Stimulated activated CD8-positive, alpha-beta memory T cell treated with anti-CD3 and anti-CD28 coated beads, Interleukin-15, amount 100 ng/mL, for 24 hours (primary cell): ENCODE data around the gene FAM9C.
A peak's percentile ranks its signal among the peaks of the same experiment; 100 is the strongest.
"Not testable (repeated sequence)": the region's sequence is repeated elsewhere in the genome, so short reads cannot be mapped to it uniquely, and the experiment has no call there.

Source experiments
- DNase-seq: peaks from one replicate; pipeline ENCODE4 v3.0.0-alpha.2; 2020; ENCODE audit warnings: low read depth

The FAM9C gene

GRCh38 chrX:13044441-13044840 is at the start of gene FAM9C:
Gene FAM9C, minus strand, starts transcription at chrX:13044620. Its CDS starts 831 bp downstream, at chrX:13043789.
- no peak for DNase-seq

- no peak for DNase-seq
Measured at GRCh38 chrX:13093529-13094140, 49.2 kb upstream of the FAM9C start.

DNA sequence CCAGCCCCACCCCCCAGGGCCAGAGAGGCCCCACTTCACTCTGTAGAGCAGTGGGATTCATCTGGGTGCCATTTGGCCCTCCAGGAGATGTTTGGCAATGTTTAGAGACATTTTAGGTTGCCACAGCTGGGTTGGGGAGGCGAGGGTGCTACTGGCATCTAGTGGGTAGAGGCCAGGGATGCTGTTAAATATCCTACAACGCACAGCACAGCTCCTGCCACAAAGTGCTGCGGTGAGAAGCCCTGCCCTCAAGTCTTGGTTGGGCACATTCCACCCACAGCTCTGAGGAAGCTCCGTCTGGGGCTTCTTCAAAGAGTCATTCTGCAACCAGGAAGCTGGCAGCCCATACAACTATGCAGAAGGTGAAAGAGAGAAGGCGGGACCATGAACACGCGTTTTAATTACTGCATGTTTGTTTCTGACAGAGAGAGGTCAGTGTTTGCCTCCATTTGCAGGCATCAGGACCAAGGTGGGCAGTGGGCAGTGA is 48.1 kb upstream of the FAM9C start:
- peak; percentile 25 for DNase-seq

DNA sequence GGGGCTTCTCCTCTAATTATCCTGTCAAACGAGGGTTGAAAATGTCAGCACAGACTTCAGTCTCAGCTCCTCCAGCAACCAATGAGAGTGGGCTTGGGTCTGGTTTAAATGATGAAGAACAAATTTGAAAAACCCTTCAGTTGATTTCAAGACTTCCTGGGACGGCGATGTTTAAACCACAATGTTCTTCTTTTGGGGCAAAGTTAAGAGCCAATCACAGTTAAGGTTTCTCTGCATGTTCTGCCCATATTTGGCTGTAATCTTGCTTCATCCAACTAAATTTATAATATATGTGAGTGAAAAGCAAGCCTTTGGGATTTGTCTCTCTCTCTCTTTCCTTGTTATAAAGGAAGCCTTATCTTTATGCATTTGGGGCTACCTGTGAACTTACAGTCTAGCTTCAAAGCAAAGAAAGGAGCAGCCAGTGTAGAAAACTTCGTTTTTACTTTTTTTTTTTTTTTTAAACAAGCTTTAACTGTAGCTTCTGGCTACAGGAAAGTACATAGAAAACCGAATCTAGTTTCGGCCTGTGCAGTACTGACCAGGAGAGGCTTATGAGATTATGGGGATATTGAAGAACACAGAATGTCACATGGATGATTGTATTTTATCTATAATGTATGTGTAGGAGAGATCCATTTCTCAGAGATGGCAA is 46.8 kb upstream of the FAM9C start:
- DNase-seq = no peak

GRCh38 chrX:13090339-13091110 is 46.1 kb upstream of the FAM9C start:
- DNase-seq = no peak

DNA sequence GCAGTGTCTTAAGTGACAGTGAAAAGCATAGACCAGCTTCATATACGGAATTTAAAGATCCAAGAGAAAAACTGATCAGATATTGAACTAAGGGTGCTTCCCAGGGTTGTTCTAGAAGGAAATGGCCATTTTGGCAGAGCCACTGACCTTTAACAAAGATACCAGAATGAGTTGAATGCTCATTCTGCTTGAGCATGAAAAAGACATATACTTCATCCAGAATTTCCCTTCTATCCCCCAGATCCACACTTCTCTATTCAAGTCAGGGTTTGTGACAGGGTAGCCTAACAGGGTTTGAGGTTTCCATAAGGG is 45.6 kb upstream of the FAM9C start:
- no peak for DNase-seq

DNA sequence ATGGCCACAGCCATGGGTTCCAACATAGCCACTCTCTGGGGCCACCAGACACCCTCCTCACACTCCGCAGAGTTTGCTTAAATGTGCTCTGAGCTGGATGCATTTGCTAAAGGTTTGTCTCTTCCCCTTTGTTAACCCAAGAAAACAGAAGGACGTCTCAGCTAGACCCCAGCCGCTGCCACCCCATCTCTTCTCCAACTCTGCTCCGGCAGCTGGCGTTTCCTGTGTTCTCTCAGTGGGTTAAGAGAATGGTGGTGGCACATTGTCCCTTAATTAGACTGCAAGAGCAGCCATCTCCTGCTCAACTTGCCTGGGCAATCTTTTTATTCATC is 43.7 kb upstream of the FAM9C start:
- DNase-seq = no peak

- DNase-seq = no peak
Measured at GRCh38 chrX:13087322-13088155, 43.1 kb upstream of the FAM9C start.

GRCh38 chrX:13086793-13087321 is 42.4 kb upstream of the FAM9C start:
- not testable (repeated sequence) for DNase-seq

- no peak for DNase-seq
Measured at GRCh38 chrX:13086076-13086475, 41.7 kb upstream of the FAM9C start.

DNA sequence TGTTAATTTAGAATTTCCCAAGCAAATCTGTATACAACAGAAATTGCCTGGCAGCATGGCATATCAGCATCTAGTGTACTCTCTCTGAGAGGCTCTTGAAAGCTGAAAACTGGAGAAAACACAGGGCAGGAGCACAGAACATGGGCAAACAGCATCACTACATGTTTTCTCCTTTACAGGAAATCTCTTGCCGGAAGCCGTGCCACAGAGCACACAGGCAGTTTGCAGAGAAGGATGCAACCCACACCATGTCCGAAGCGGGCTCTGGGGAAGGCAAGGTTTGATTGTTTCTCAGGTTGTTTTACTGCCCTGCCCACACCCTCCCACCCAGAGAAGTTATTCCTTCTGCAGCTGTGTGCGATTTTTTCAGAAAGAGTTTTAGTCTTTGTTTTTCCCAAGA is 41.1 kb upstream of the FAM9C start:
- no peak for DNase-seq

- no peak for DNase-seq
Measured at GRCh38 chrX:13084611-13085010, 40.2 kb upstream of the FAM9C start.

GRCh38 chrX:13083755-13084326 is 39.4 kb upstream of the FAM9C start:
- DNase-seq = not testable (repeated sequence)

- DNase-seq = no peak
Measured at GRCh38 chrX:13082206-13083065, 38.0 kb upstream of the FAM9C start.

DNA sequence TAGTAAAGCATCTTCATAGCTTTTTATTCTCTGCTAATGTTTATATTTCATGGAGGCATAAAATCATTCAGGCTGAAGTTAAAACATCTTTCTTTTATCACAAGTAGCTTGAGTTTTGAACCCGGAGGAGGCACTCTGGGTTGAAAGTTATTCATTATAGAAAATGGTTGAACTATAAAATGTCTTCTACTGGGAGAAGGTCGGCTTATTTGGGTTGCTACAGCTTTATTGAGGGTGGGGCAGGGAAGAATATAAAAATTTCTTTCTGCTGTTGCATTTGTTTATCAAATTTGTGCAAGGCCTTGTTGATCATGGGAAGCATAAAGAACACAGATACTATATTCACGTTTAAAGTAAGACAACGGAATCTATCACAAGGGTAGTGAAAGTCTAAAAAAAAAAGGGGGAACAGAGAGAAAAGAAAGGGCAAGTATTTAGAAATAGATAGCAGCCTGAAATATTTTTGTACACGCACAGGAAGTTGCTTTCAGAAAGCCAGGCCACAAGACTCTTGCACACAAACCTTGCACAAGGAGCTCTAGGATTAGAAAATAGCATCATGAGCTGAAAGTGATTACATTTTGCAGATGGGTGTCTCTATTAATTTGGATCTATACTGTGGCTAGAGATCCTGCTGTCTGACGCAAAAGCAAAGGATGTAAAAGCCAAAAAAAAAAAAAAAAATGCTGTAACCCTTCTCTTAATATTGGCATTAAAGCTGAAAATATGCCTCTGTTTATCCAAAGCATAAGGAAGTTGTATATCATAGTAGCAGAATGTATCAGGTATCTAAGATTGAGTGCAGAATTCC is 37.2 kb upstream of the FAM9C start:
- no peak for DNase-seq

DNA sequence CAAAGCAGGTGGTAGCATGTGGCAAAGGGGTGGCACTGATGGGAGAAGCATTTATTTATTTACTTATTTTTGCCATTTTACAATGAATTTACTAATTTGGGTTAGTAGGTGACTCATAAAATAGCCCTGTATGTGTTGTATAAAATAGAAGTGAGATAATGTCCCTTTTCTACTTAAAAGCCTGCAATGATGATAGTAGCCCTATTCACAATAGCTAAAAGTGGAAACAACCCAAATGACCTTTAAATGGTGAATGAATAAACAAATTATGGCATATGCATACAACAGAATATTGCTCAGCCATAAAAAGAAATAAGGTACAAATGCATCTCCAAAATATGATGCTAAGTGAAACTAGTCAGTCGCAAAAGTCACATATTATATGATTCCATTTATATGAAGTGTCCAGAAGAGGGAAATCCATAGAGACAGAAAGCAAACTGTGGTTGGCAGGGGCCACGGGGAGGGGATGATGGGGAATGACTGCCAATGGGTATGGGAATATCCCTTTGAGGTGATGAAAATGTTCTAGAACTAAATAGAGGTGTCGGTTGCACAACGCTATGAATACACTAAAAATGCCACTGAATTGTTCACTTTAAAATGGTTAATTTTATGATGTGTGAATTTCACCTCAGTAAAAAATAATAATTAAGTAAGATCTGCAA is 35.8 kb upstream of the FAM9C start:
- no peak for DNase-seq

DNA sequence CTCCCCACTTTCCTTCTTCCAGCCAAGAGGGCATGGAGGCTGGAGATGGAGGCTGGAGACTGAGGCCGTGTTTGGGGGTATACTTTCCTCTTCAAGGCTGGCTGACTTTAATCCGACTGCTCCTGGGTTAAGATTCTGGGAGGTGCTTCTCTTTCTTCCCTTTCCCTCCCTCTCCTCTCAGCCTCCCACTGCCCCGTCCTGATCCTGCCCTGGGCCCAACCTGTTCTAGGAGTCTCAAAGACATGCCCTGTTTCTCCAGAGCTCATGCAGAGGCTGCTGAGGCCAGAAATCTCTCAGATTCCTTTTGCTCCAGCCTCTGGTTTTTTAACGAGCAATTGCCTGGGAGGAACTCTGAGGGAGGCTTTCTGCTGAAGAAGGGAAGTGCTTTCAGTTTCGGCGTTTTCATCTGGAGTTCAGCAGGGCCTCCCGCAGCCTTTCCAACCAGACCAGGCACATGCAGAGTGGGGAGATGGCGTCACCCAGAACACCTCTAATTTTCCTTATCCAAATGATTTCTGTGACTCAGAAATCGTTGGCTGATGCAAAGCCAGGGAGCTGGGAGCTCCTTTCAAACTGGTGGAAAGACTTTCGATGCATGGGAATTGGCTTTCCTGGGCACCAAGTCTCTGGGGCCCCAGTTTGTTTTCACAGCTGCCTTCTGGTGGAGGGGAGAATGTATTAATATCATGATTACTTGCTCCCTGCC is 34.5 kb upstream of the FAM9C start:
- DNase-seq = no peak

- no peak for DNase-seq
Measured at GRCh38 chrX:13077168-13077567, 32.7 kb upstream of the FAM9C start.
